MM.1S (cell line): Measurements from ENCODE around the gene ARAP2.
A peak's percentile ranks its signal among the peaks of the same experiment; 100 is the strongest.

Experiments used
- DNase-seq: peaks from one replicate; pipeline ENCODE4 v3.0.0-alpha.2; 2015
- H2AFZ ChIP-seq: fragments of 300-600 bp; sonication (generic); 2 replicates; pipeline ENCODE4 v1.6.0; 2016; ENCODE audit warnings: antibody characterized with exemption, low read length
- H3F3A ChIP-seq: fragments of 300-600 bp; sonication (generic); 2 replicates; pipeline ENCODE4 v1.6.1; 2016; ENCODE audit warnings: mild to moderate bottlenecking, antibody characterized with exemption, low read length, moderate library complexity, mixed read lengths; ENCODE audit not compliant: insufficient read depth
- H3K27ac ChIP-seq: fragments of 300-600 bp; sonication (generic); 2 replicates; pipeline ENCODE4 v1.5.1; 2016; ENCODE audit warnings: mild to moderate bottlenecking, low read length
- H3K27me3 ChIP-seq: fragments of 300-600 bp; sonication (generic); replicated peaks from 2 replicates; pipeline ENCODE4 v1.6.0; 2016; ENCODE audit warnings: low read length; ENCODE audit not compliant: insufficient read depth
- H3K36me3 ChIP-seq: fragments of 300-600 bp; sonication (generic); replicated peaks from 2 replicates; pipeline ENCODE4 v1.6.1; 2016; ENCODE audit warnings: mild to moderate bottlenecking, low read length, mixed read lengths; ENCODE audit not compliant: insufficient read depth
- H3K4me1 ChIP-seq: fragments of 300-600 bp; sonication (generic); 2 replicates; pipeline ENCODE4 v1.6.1; 2016; ENCODE audit warnings: low read length, mixed read lengths
- H3K4me2 ChIP-seq: fragments of 300-600 bp; sonication (generic); 2 replicates; pipeline ENCODE4 v1.6.0; 2016; ENCODE audit warnings: low read depth, low read length
- H3K4me3 ChIP-seq: fragments of 300-600 bp; sonication (generic); 2 replicates; pipeline ENCODE4 v1.5.1; 2016; ENCODE audit warnings: low read length, mixed read lengths
- H3K79me2 ChIP-seq: fragments of 300-600 bp; sonication (generic); 2 replicates; pipeline ENCODE4 v1.6.1; 2016; ENCODE audit warnings: mixed run types, low read length, mixed read lengths
- H3K9ac ChIP-seq: fragments of 300-600 bp; sonication (generic); 2 replicates; pipeline ENCODE4 v1.6.1; 2016; ENCODE audit warnings: low read length, mixed read lengths
- H3K9me2 ChIP-seq: fragments of 300-600 bp; sonication (generic); replicated peaks from 2 replicates; pipeline ENCODE4 v1.6.1; 2016; ENCODE audit warnings: mild to moderate bottlenecking, low read length, mixed read lengths; ENCODE audit not compliant: insufficient read depth
- H3K9me3 ChIP-seq: fragments of 300-600 bp; sonication (generic); replicated peaks from 2 replicates; pipeline ENCODE4 v1.6.1; 2016; ENCODE audit warnings: mild to moderate bottlenecking, low read length, mixed read lengths; ENCODE audit not compliant: insufficient read depth
- H4K20me1 ChIP-seq: fragments of 300-600 bp; sonication (generic); 2 replicates; pipeline ENCODE4 v1.6.1; 2016; ENCODE audit warnings: mild to moderate bottlenecking, low read length, moderate library complexity, mixed read lengths; ENCODE audit not compliant: insufficient read depth
- CTCF ChIP-seq: fragments of 300-600 bp; sonication (generic); IDR thresholded peaks from 2 replicates; pipeline ENCODE4 v1.5.1; 2016; ENCODE audit warnings: antibody characterized with exemption, low read length, mixed read lengths
- EZH2 ChIP-seq: fragments of 300-600 bp; sonication (generic); optimal IDR thresholded peaks from 2 replicates; pipeline ENCODE3; 2017; ENCODE audit warnings: low read depth, mild to moderate bottlenecking, antibody characterized with exemption, low read length, mixed read lengths
- EZH2phosphoT487 ChIP-seq: fragments of 300-600 bp; sonication (generic); IDR thresholded peaks from 2 replicates; pipeline ENCODE4 v1.6.1; 2018; ENCODE audit warnings: antibody characterized with exemption, low read length

ARAP2 gene

DNA sequence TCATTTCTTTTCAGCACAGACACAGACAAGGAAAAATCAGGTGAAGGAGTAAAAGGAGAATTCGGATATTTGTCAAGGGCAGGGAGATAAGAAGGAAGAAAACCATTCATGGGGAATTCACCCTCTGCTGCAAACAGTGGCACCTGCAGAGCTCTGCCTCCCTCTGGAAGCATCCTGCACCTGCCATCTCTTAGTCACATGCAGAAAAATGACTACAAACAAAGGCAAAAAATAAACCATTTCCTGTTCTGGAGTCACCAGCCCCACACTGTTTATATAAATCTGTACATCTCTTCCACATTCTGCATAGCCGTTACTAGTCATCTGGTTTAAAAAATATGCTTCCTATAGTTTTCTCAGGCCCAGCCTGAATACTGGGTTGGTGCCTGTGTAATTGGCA lies 205.3 kb downstream of the ARAP2 start:
- Histone ChIP-seq H3K9ac (no peak overlapping the region), H3K9me2 (no peaks in the 10 kb centered on the region), H3K4me2 (0 out of 2 replicates have a peak overlapping the region, but pooled peaks have one; percentile 1), H3K27me3 (no peaks in the 10 kb centered on the region), H3K4me3 (no peak overlapping the region), H3K4me1 (peaks cover 14% of the 10 kb centered on the region), H3K36me3 (no peaks in the 10 kb centered on the region), H3F3A (no peaks in the 10 kb centered on the region), H3K27ac (no peak overlapping the region), H3K79me2 (no peaks in the 10 kb centered on the region), H4K20me1 (no peaks in the 10 kb centered on the region), H2AFZ (no peak overlapping the region), H3K9me3 (no peaks in the 10 kb centered on the region)
- peak; percentile 61 for DNase-seq
- TF ChIP-seq CTCF (peak; percentile 35), EZH2phosphoT487 (no peak)

- H3K4me2 ChIP-seq, result 0 out of 2 replicates have a peak overlapping the region, but pooled peaks have one; percentile 1
- TF ChIP-seq CTCF (no peak), EZH2 (no peak), EZH2phosphoT487 (no peak)
- no peaks in the 10 kb centered on the region for H4K20me1 ChIP-seq
- H2AFZ ChIP-seq, result no peak overlapping the region
- no peak overlapping the region for H3K27ac ChIP-seq
- no peak overlapping the region for H3K9ac ChIP-seq
- no peaks in the 10 kb centered on the region for H3K9me3 ChIP-seq
- H3K79me2 ChIP-seq, result no peaks in the 10 kb centered on the region
- H3K4me3 ChIP-seq, result no peak overlapping the region
- H3K27me3 ChIP-seq, result no peaks in the 10 kb centered on the region
- H3K9me2 ChIP-seq, result no peaks in the 10 kb centered on the region
- no peak for DNase-seq
- no peaks in the 10 kb centered on the region for H3K36me3 ChIP-seq
- H3K4me1 ChIP-seq, result peaks cover 14% of the 10 kb centered on the region
- no peaks in the 10 kb centered on the region for H3F3A ChIP-seq
Measured at GRCh38 chr4:36038491-36038890, 205.8 kb downstream of the ARAP2 start.

GRCh38 chr4:36037127-36037526 lies 207.2 kb downstream of the ARAP2 start:
- TF ChIP-seq EZH2, result no peak
- H3K9me3 ChIP-seq, result no peaks in the 10 kb centered on the region
- H4K20me1 ChIP-seq, result no peaks in the 10 kb centered on the region
- H3K4me3 ChIP-seq, result no peak overlapping the region
- no peaks in the 10 kb centered on the region for H3K9me2 ChIP-seq
- H3K36me3 ChIP-seq, result no peaks in the 10 kb centered on the region
- no peak overlapping the region for H2AFZ ChIP-seq
- H3K27me3 ChIP-seq, result no peaks in the 10 kb centered on the region
- no peaks in the 10 kb centered on the region for H3F3A ChIP-seq
- H3K79me2 ChIP-seq, result no peaks in the 10 kb centered on the region
- no peak for DNase-seq
- H3K9ac ChIP-seq, result no peak overlapping the region
- no peak overlapping the region for H3K4me2 ChIP-seq
- H3K27ac ChIP-seq, result no peak overlapping the region
- peaks cover 14% of the 10 kb centered on the region for H3K4me1 ChIP-seq

DNA sequence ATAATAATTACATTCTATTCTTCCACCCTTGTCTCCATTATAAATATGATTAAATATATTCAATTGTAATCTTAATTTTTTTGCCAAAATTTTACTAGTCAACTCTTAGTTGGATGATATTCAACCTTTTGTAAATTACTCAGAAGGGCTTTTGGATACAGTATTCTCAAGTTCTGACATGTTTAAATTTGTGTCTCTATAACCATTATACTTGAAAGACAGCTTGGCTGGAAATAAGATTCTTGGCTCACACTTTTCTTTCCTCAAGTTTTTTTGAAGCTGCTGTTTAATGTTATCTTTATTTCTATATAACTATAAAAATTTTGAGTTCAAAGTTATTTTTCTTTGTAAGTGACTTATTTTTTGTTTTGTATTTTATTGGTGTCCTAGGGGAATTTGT lies 214.4 kb downstream of the ARAP2 start:
- no peaks in the 10 kb centered on the region for H3K27me3 ChIP-seq
- H3K36me3 ChIP-seq, result no peaks in the 10 kb centered on the region
- no peaks in the 10 kb centered on the region for H3K9me3 ChIP-seq
- no peaks in the 10 kb centered on the region for H3K9me2 ChIP-seq
- no peak overlapping the region for H2AFZ ChIP-seq
- no peak for DNase-seq
- no peak overlapping the region for H3K27ac ChIP-seq
- H3K79me2 ChIP-seq, result no peaks in the 10 kb centered on the region
- H4K20me1 ChIP-seq, result no peaks in the 10 kb centered on the region
- TF ChIP-seq EZH2phosphoT487 (no peak), CTCF (no peak), EZH2 (no peak)
- no peak overlapping the region for H3K4me2 ChIP-seq
- no peaks in the 10 kb centered on the region for H3F3A ChIP-seq
- H3K4me3 ChIP-seq, result no peak overlapping the region
- no peaks in the 10 kb centered on the region for H3K4me1 ChIP-seq
- no peak overlapping the region for H3K9ac ChIP-seq
